Measurements from ENCODE around the gene TEKT2. TPM values are rescaled to one million over a fixed set of nuclear protein-coding genes. Genes with fewer than 3 reads are reported as not detected.

Gene TEKT2
- total and polyA plus RNA-seq, 2 of the 8 experiments (the other 6 are each of a cell fraction or from before 2014, with no cell fraction given): 1.6 to 1.7 TPM

GRCh38 chr1:36106269-36106668, 22.4 kb downstream of the TEKT2 start:
- no peak overlapping the region for H3K23ac ChIP-seq (ENCODE audit: insufficient read length)
- no peak overlapping the region for H4K5ac ChIP-seq (ENCODE audit: insufficient read length, low read depth, low read length)
- H3K27me3 ChIP-seq (replicated peaks in 1 of 4; ENCODE audit: control insufficient read depth in 3 of 4, extremely low read depth in 1 of 4, insufficient read depth in 3 of 4, low read length in 3 of 4): 0 out of 7 replicates have a peak, but pooled peaks cover 0 to 1% (median 0%) of the 10 kb centered on the region in 4 experiments
- no peaks in the 10 kb centered on the region for H3K9me3 ChIP-seq (ENCODE audit: insufficient read depth in 2 of 2, low read depth in 1 of 2, low read length in 1 of 2)
- no peaks in the 10 kb centered on the region for H4K20me1 ChIP-seq (replicated peaks in 1 of 2; ENCODE audit: control insufficient read depth in 1 of 2, insufficient read depth in 2 of 2, low read length in 2 of 2)
- DNase-seq (ENCODE audit: low read depth in 1 of 2, low spot score in 2 of 2) (no peak), FAIRE-seq (no peak)
- H2BK15ac ChIP-seq (ENCODE audit: low read length): no peak overlapping the region
- 75% methylated on average over 5 of the region's 5 CpGs; no CpG with 5 or more reads in 1 of the 2 experiments for WGBS, 2 experiments (ENCODE audit: extremely low coverage in 1 of 2, insufficient coverage in 1 of 2, insufficient read length in 1 of 2, insufficient replicate concordance in 2 of 2, low coverage in 1 of 2, low lambda C conversion rate in 2 of 2, missing lambda C conversion rate in 1 of 2)
- no peaks in the 10 kb centered on the region for H3K36me3 ChIP-seq (ENCODE audit: control insufficient read depth in 2 of 4, insufficient read depth in 4 of 4, low read length in 3 of 4)
- CTCF ChIA-PET (ENCODE audit: partially characterized antibody): interaction anchor here (0.6 to 32.6 kb wide), 8 partner anchors 9 to 203 kb away, joined by 3 to 738 read pairs (median 4); no protein-coding TSS in a partner anchor
- H3K79me1 ChIP-seq (ENCODE audit: low read depth, low read length): no peaks in the 10 kb centered on the region
- no peak overlapping the region for H3K14ac ChIP-seq (ENCODE audit: insufficient read length)
- H3K56ac ChIP-seq (replicated peaks; ENCODE audit: insufficient read length, low read depth, low read length): no peak overlapping the region
- no peak overlapping the region for H2BK120ac ChIP-seq (replicated peaks; ENCODE audit: low read depth, low read length)
- no peaks in the 10 kb centered on the region for H3K4me1 ChIP-seq (replicated peaks in 1 of 4; ENCODE audit: control insufficient read depth in 3 of 4, insufficient read depth in 4 of 4, low read length in 3 of 4)
- no peak overlapping the region for H2AK5ac ChIP-seq (ENCODE audit: low read depth, low read length)
- no peak overlapping the region for H3K4ac ChIP-seq (replicated peaks; ENCODE audit: insufficient read length, low read depth, low read length)
- no peak overlapping the region for H3K4me3 ChIP-seq (ENCODE audit: extremely low read depth in 1 of 4, insufficient read depth in 2 of 4, low read depth in 3 of 4, low read length in 4 of 4)
- H4K8ac ChIP-seq (ENCODE audit: extremely low read depth, insufficient read depth, low read length): no peak overlapping the region
- no peak overlapping the region for H3K4me2 ChIP-seq (ENCODE audit: insufficient read depth in 1 of 2, low read depth in 2 of 2, low read length in 2 of 2)
- H3K18ac ChIP-seq (ENCODE audit: extremely low read depth, low read length): no peak overlapping the region
- no peak overlapping the region for H3K9ac ChIP-seq (replicated peaks in 1 of 4; ENCODE audit: extremely low read depth in 1 of 4, low read depth in 3 of 4, low read length in 3 of 4)
- no peaks in the 10 kb centered on the region for H3K23me2 ChIP-seq (ENCODE audit: low read depth, low read length)
- H2BK5ac ChIP-seq (ENCODE audit: low read depth, low read length): no peak overlapping the region
- POLR2A ChIA-PET (ENCODE audit: partially characterized antibody): interaction anchor here (0.8 to 1.5 kb wide), 3 partner anchors 9 to 51 kb away, joined by 3 to 6 read pairs (median 4); no protein-coding TSS in a partner anchor
- no peak overlapping the region for H3K27ac ChIP-seq (ENCODE audit: low read depth, low read length)
- H2AFZ ChIP-seq (ENCODE audit: low read length): no peak overlapping the region
- H2BK12ac ChIP-seq (ENCODE audit: low read depth, low read length): no peak overlapping the region
- H3K79me2 ChIP-seq (ENCODE audit: control insufficient read depth in 1 of 2, insufficient read depth in 2 of 2, low read length in 2 of 2): no peaks in the 10 kb centered on the region
- no peak overlapping the region for H2BK20ac ChIP-seq (ENCODE audit: low read length)
- no peak overlapping the region for H4K91ac ChIP-seq (replicated peaks; ENCODE audit: insufficient read length, low read length)
- no peak for TF ChIP-seq POU5F1 (IDR thresholded peaks at IDR 0.05; ENCODE audit: low read depth, low read length)
- no peak for TF ChIP-seq ZNF274 (IDR thresholded peaks at IDR 0.05; ENCODE audit: borderline replicate concordance, extremely low read depth, low read length)
- TF ChIP-seq SAP30 (IDR thresholded peaks at IDR 0.05; ENCODE audit: insufficient read depth, insufficient replicate concordance, low read length): no peak
- TF ChIP-seq JUN (IDR thresholded peaks at IDR 0.05; ENCODE audit: low read depth, low read length): no peak
- TF ChIP-seq, protein P1, sequence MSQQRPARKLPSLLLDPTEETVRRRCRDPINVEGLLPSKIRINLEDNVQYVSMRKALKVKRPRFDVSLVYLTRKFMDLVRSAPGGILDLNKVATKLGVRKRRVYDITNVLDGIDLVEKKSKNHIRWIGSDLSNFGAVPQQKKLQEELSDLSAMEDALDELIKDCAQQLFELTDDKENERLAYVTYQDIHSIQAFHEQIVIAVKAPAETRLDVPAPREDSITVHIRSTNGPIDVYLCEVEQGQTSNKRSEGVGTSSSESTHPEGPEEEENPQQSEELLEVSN (IDR thresholded peaks at IDR 0.05): no peak
- no peak for TF ChIP-seq KDM4A (IDR thresholded peaks at IDR 0.05; ENCODE audit: low read depth, low read length, severe bottlenecking)
- TF ChIP-seq FOSL1 (IDR thresholded peaks at IDR 0.05; ENCODE audit: insufficient read depth, low read depth, low read length): no peak
- no peak for TF ChIP-seq SRF (IDR thresholded peaks at IDR 0.05; ENCODE audit: low read depth, low read length)
- TF ChIP-seq CHD1 (IDR thresholded peaks at IDR 0.05; ENCODE audit: low read depth, low read length): no peak
- TF ChIP-seq TAF1 (IDR thresholded peaks at IDR 0.05; ENCODE audit: low read depth, low read length): no peak
- TF ChIP-seq RFX5 (IDR thresholded peaks at IDR 0.05; ENCODE audit: borderline replicate concordance, low read depth, low read length): no peak
- TF ChIP-seq CEBPB (IDR thresholded peaks at IDR 0.05; ENCODE audit: low read depth, low read length): no peak
- TF ChIP-seq SIX5 (IDR thresholded peaks at IDR 0.05; ENCODE audit: low read depth, low read length): no peak
- no peak for TF ChIP-seq RBBP5 (IDR thresholded peaks at IDR 0.05; ENCODE audit: borderline replicate concordance, low read depth, low read length)
